Mesenchymal stem cell (in vitro differentiated cells and primary cell): Measurements from ENCODE around the gene RBPJL.

Experiments used
- DNase-seq: peaks from one replicate; pipeline ENCODE4 v3.0.0-alpha.2; 2013
- H2AFZ ChIP-seq: one replicate; pipeline ENCODE4 v1.6.1; 2013; ENCODE audit warnings: low read depth, mild to moderate bottlenecking, control low read depth, inconsistent platforms, low read length, moderate library complexity
- H2AK5ac ChIP-seq: 2 replicates; pipeline ENCODE4 v1.6.1; 2013; ENCODE audit warnings: low read length, moderate library complexity, mild to moderate bottlenecking, inconsistent platforms; ENCODE audit not compliant: severe bottlenecking
- H2BK120ac ChIP-seq: one replicate; pipeline ENCODE4 v1.6.1; 2013; ENCODE audit warnings: low read depth, mild to moderate bottlenecking, inconsistent platforms, low read length, moderate library complexity
- H2BK12ac ChIP-seq, 2 experiments: one replicate each; pipeline ENCODE4 v1.6.1; 2013; ENCODE audit warnings: inconsistent platforms in 2 of 2, low read length in 2 of 2, mild to moderate bottlenecking in 2 of 2, moderate library complexity in 2 of 2, control low read depth in 1 of 2
- H2BK15ac ChIP-seq: one replicate; pipeline ENCODE4 v1.6.1; 2013; ENCODE audit warnings: mild to moderate bottlenecking, low read depth, inconsistent platforms; ENCODE audit not compliant: poor library complexity, severe bottlenecking
- H2BK5ac ChIP-seq: 2 replicates; pipeline ENCODE4 v1.6.1; 2013; ENCODE audit warnings: low read depth, mild to moderate bottlenecking, low read length, control low read depth, inconsistent platforms; ENCODE audit not compliant: poor library complexity, severe bottlenecking
- H3K14ac ChIP-seq, 2 experiments: one replicate each; pipeline ENCODE4 v1.6.1; 2013; ENCODE audit warnings: inconsistent platforms in 2 of 2, low read length in 2 of 2, control low read depth in 1 of 2, mild to moderate bottlenecking in 1 of 2, moderate library complexity in 1 of 2
- H3K18ac ChIP-seq, 2 experiments: one replicate each; pipeline ENCODE4 v1.6.1; 2013; ENCODE audit warnings: inconsistent platforms in 2 of 2, low read length in 2 of 2, control low read depth in 1 of 2, low read depth in 1 of 2, mild to moderate bottlenecking in 1 of 2
- H3K23ac ChIP-seq, 2 experiments: one replicate each; pipeline ENCODE4 v1.6.1; 2013; ENCODE audit warnings: inconsistent platforms in 2 of 2, low read length in 2 of 2, mild to moderate bottlenecking in 2 of 2, moderate library complexity in 2 of 2, control low read depth in 1 of 2
- H3K27ac ChIP-seq: 2 replicates; pipeline ENCODE4 v1.5.1; 2013; ENCODE audit warnings: mild to moderate bottlenecking, moderate library complexity, low read length, control low read depth, inconsistent platforms; ENCODE audit not compliant: poor library complexity, severe bottlenecking
- H3K27me3 ChIP-seq, 2 experiments: 2 replicates each; pipeline versions ENCODE4 v1.6.1 to v1.7.0; 2013; ENCODE audit warnings: low read length in 2 of 2, mild to moderate bottlenecking in 2 of 2, moderate library complexity in 2 of 2, control low read depth in 1 of 2, inconsistent platforms in 1 of 2; ENCODE audit not compliant: control insufficient read depth in 1 of 2, insufficient read depth in 1 of 2
- H3K36me3 ChIP-seq, 2 experiments: 2 replicates each; pipeline versions ENCODE4 v1.6.1 to v1.7.0; 2013; ENCODE audit warnings: low read length in 2 of 2, control low read depth in 1 of 2, inconsistent platforms in 1 of 2, low read depth in 1 of 2, mild to moderate bottlenecking in 1 of 2; ENCODE audit not compliant: insufficient read depth in 2 of 2, control insufficient read depth in 1 of 2
- H3K4ac ChIP-seq, 2 experiments: one replicate each; pipeline ENCODE4 v1.6.1; 2013; ENCODE audit warnings: inconsistent platforms in 2 of 2, low read length in 2 of 2, mild to moderate bottlenecking in 2 of 2, moderate library complexity in 2 of 2, control low read depth in 1 of 2, low read depth in 1 of 2
- H3K4me1 ChIP-seq: 2 replicates; pipeline ENCODE4 v1.6.1; 2013; ENCODE audit warnings: low read depth, low read length, control low read depth; ENCODE audit not compliant: control insufficient read depth, insufficient read depth
- H3K4me2 ChIP-seq: 2 replicates; pipeline ENCODE4 v1.6.1; 2013; ENCODE audit warnings: low read length, mild to moderate bottlenecking, inconsistent platforms; ENCODE audit not compliant: poor library complexity, severe bottlenecking
- H3K4me3 ChIP-seq, 2 experiments: 2 replicates each; pipeline versions ENCODE4 v1.5.1 to v1.7.0; 2013; ENCODE audit warnings: low read length in 2 of 2, mild to moderate bottlenecking in 2 of 2, control low read depth in 1 of 2, low read depth in 1 of 2; ENCODE audit not compliant: insufficient read depth in 1 of 2
- H3K79me1 ChIP-seq: replicated peaks from 2 replicates; pipeline ENCODE4 v1.6.1; 2013; ENCODE audit warnings: mild to moderate bottlenecking, control low read depth, low read length, inconsistent platforms; ENCODE audit not compliant: poor library complexity, severe bottlenecking
- H3K9ac ChIP-seq: 2 replicates; pipeline ENCODE4 v1.7.0; 2013; ENCODE audit warnings: mild to moderate bottlenecking, low read length, moderate library complexity
- H3K9me3 ChIP-seq: 2 replicates; pipeline ENCODE4 v1.7.0; 2013; ENCODE audit warnings: mild to moderate bottlenecking, low read length; ENCODE audit not compliant: control insufficient read depth
- H4K8ac ChIP-seq: one replicate; pipeline ENCODE4 v1.6.1; 2013; ENCODE audit warnings: inconsistent platforms, mild to moderate bottlenecking, low read length, moderate library complexity
- H4K91ac ChIP-seq: one replicate; pipeline ENCODE4 v1.6.1; 2013; ENCODE audit warnings: mild to moderate bottlenecking, low read length, inconsistent platforms
- WGBS: methylation state at CpG from one replicate; pipeline ENCODE4 v1.1.7; 2013; ENCODE audit warnings: mixed read lengths; 5-methylcytosine and 5-hydroxymethylcytosine counted together

Gene RBPJL

DNA sequence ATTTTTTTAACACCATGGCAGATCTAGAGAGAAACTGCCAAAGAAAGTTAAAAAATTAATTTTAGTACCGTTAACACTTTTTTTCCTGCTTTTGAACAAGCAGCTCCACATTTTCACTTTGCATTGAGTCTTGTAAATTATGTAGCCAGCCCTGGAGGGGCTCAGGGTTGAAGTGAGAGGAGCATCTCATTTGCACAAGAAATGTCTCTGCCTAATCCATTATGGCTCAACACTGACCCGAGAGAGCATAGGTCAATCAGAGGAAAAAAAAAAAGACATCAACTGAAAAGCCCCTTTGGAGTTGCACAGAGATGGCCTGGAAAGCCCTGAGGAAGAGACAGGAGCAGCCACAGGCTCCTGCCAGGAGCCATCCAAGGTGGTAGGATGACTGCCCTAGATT is 48.0 kb upstream of the RBPJL start:
- Histone ChIP-seq H3K14ac (no peak overlapping the region), H3K18ac (no peak overlapping the region), H2BK12ac (no peak overlapping the region), H3K36me3 (no peaks in the 10 kb centered on the region), H3K9me3 (no peaks in the 10 kb centered on the region), H3K4me3 (no peak overlapping the region), H3K23ac (no peak overlapping the region), H3K27ac (no peak overlapping the region), H4K8ac (no peak overlapping the region), H2AK5ac (no peak overlapping the region), H2BK120ac (no peak overlapping the region), H4K91ac (no peak overlapping the region), H2BK5ac (no peak overlapping the region), H2BK15ac (no peak overlapping the region), H3K9ac (no peak overlapping the region), H3K27me3 (peaks cover 17 to 60% of the 10 kb centered on the region in 2 experiments), H3K4ac (no peak overlapping the region), H3K4me2 (no peak overlapping the region), H3K79me1 (no peaks in the 10 kb centered on the region), H2AFZ (no peak overlapping the region), H3K4me1 (no peaks in the 10 kb centered on the region)
- DNase-seq = no peak
- 74% methylated on average over 2 of the region's 2 CpGs for WGBS

DNA sequence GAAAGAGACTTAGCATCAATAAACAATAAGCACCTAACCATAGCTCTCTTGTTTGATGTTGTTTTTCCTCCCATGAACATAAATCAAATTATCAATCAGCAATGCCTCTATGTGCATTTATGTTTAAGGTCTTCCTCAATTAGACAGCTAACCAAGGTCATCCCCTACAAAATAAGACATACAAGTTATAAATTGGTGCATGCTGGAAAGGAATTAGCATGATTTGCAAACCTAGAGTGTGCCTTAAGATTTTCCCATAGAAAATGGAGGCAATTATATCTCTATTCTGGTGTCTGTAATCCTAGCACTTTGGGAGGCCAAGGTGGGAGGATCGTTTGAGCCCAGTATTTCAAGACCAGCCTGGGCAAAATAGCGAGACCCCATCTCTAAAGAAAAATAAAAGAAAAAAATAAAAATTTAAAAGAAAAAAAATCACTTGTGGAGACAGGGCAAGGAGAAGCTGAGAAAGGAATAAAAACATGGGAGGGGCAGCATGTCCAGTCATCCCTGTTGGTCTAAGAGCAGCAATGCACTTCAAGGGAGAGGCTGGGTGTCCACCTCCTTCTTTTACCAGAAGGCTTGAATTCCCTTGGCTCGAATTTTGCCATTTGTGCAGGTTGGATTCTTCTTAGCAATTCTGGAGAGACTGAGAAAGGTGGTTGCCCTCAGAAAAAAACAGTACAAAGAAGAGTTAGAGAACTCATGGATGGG is 42.9 kb upstream of the RBPJL start:
- Histone ChIP-seq H3K9me3 (no peaks in the 10 kb centered on the region), H3K18ac (no peak overlapping the region), H2BK12ac (no peak overlapping the region), H2BK120ac (no peak overlapping the region), H3K36me3 (no peaks in the 10 kb centered on the region), H3K23ac (no peak overlapping the region), H3K14ac (no peak overlapping the region), H2AFZ (no peak overlapping the region), H3K4me1 (no peaks in the 10 kb centered on the region), H3K27me3 (peaks cover 26 to 52% of the 10 kb centered on the region in 2 experiments), H2AK5ac (no peak overlapping the region), H3K4ac (no peak overlapping the region), H2BK15ac (no peak overlapping the region), H4K91ac (no peak overlapping the region), H3K4me3 (no peak overlapping the region), H4K8ac (no peak overlapping the region), H2BK5ac (no peak overlapping the region), H3K79me1 (no peaks in the 10 kb centered on the region), H3K4me2 (no peak overlapping the region), H3K9ac (no peak overlapping the region), H3K27ac (no peak overlapping the region)
- 42% methylated on average over 1 of the region's 3 CpGs for WGBS
- DNase-seq = no peak

DNA sequence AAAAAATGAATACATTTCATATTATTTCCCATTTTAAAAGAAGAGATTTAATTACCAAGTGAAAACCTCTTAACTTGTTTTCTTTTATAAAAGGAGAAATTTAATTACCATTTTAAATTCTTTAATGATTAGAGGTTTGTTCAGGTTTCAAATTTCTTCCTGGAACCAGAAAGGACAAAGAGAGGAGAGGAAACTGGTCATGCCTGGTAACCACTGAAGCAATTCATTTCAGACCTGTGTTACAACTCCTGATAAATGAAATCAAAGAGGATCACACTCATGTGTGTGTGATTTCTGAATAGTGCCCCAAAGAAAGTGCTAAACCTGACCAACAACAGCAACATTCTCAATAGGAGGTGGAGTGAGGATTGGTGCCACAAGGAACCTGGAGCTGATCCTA is 39.7 kb upstream of the RBPJL start:
- H3K4me3 ChIP-seq = no peak overlapping the region
- H3K9me3 ChIP-seq = no peaks in the 10 kb centered on the region
- H3K4me2 ChIP-seq = no peak overlapping the region
- no peak overlapping the region for H4K91ac ChIP-seq
- no peaks in the 10 kb centered on the region for H3K79me1 ChIP-seq
- DNase-seq = no peak
- no peak overlapping the region for H3K9ac ChIP-seq
- no peak overlapping the region for H2AFZ ChIP-seq
- H3K14ac ChIP-seq = no peak overlapping the region
- H3K23ac ChIP-seq = no peak overlapping the region
- no peak overlapping the region for H2AK5ac ChIP-seq
- H2BK120ac ChIP-seq = no peak overlapping the region
- H3K4ac ChIP-seq = no peak overlapping the region
- no peak overlapping the region for H2BK15ac ChIP-seq
- peaks cover 17 to 24% of the 10 kb centered on the region in 2 experiments for H3K27me3 ChIP-seq
- no peak overlapping the region for H3K27ac ChIP-seq
- no peaks in the 10 kb centered on the region for H3K36me3 ChIP-seq
- H2BK12ac ChIP-seq = no peak overlapping the region
- H3K4me1 ChIP-seq = no peaks in the 10 kb centered on the region
- no peak overlapping the region for H4K8ac ChIP-seq
- H2BK5ac ChIP-seq = no peak overlapping the region
- no peak overlapping the region for H3K18ac ChIP-seq

DNA sequence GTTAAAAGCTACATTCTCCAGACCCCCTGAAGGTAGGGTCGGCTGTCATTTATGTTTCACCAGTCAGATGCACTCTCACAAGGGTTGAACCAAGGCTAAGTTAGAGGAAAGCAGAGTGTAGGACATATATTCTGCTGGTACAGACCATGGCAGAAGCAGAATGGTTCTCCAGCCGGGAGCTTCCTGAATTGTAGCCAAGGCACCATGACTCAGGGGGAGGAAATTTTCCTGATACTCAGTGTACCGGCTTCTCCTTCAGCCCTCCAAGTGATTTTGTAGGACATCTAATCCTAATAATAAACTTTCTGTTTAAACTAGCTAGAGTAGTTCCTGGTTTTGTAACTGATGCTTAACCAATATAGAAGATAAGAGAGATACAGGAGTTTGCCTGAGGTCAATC is 38.1 kb upstream of the RBPJL start:
- Histone ChIP-seq H3K36me3 (no peaks in the 10 kb centered on the region), H2AK5ac (no peak overlapping the region), H3K27me3 (peaks cover 29 to 30% of the 10 kb centered on the region in 2 experiments), H3K9ac (no peak overlapping the region), H3K4ac (no peak overlapping the region), H2BK15ac (no peak overlapping the region), H3K4me2 (no peak overlapping the region), H3K18ac (no peak overlapping the region), H3K4me3 (no peak overlapping the region), H2BK12ac (no peak overlapping the region), H2BK120ac (no peak overlapping the region), H2BK5ac (no peak overlapping the region), H3K9me3 (no peaks in the 10 kb centered on the region), H3K4me1 (no peaks in the 10 kb centered on the region), H3K14ac (no peak overlapping the region), H4K91ac (no peak overlapping the region), H3K27ac (no peak overlapping the region), H4K8ac (no peak overlapping the region), H3K79me1 (no peaks in the 10 kb centered on the region), H2AFZ (no peak overlapping the region), H3K23ac (no peak overlapping the region)
- WGBS = 25% methylated on average over 1 of the region's 3 CpGs
- DNase-seq = no peak
